CD4-positive, alpha-beta memory T cell (primary cell): ENCODE measurements around the gene TIMM44. TPM values are rescaled to one million over a fixed set of nuclear protein-coding genes. Genes with fewer than 3 reads are reported as not detected.
"Not testable (repeated sequence)": the region's sequence is repeated elsewhere in the genome, so short reads cannot be mapped to it uniquely, and the experiment has no call there.

Experiments
- CTCF ChIA-PET: fragments of 350-600 bp; sonication (Branson Sonifier 250); formaldehyde crosslinking; loops from one replicate; lab custom pipeline; 2021; ENCODE audit warnings: inconsistent platforms; ENCODE audit not compliant: partially characterized antibody; lab: Charles Lee
- POLR2A ChIA-PET: fragments of 350-600 bp; sonication (Branson Sonifier 250); formaldehyde crosslinking; loops from one replicate; lab custom pipeline; 2021; ENCODE audit not compliant: partially characterized antibody; lab: Charles Lee
- DNase-seq, 5 donors: peaks; one replicate each; pipeline versions ENCODE4 v3.0.0 to v3.0.0-alpha.2; 2020 to 2022; ENCODE audit warnings: mixed read lengths in 1 of 5
- H3K27ac ChIP-seq: one replicate; pipeline ENCODE4 v1.7.0; 2013; ENCODE audit warnings: low read depth, low read length
- H3K27me3 ChIP-seq: 2 replicates; pipeline ENCODE4 v1.7.0; 2013; ENCODE audit warnings: mild to moderate bottlenecking, low read length, moderate library complexity; ENCODE audit not compliant: insufficient read depth
- H3K36me3 ChIP-seq: 2 replicates; pipeline ENCODE4 v1.7.0; 2013; ENCODE audit warnings: mild to moderate bottlenecking, low read length, moderate library complexity; ENCODE audit not compliant: insufficient read depth
- H3K4me1 ChIP-seq: 2 replicates; pipeline ENCODE4 v1.7.0; 2013; ENCODE audit warnings: mild to moderate bottlenecking, low read length, moderate library complexity; ENCODE audit not compliant: insufficient read depth
- H3K4me3 ChIP-seq, 2 donors: one replicate each; pipeline ENCODE4 v1.7.0; 2013; ENCODE audit warnings: low read length in 2 of 2, mild to moderate bottlenecking in 1 of 2
- H3K9me3 ChIP-seq, 2 donors: one replicate each; pipeline ENCODE4 v1.7.0; 2013; ENCODE audit warnings: low read length in 2 of 2, control low read depth in 1 of 2; ENCODE audit not compliant: control insufficient read depth in 1 of 2
- H3K27ac Mint-ChIP-seq, 7 donors: one replicate each; pipeline ENCODE4 v1.8.0; 2020 to 2021; ENCODE audit warnings: mixed read lengths in 7 of 7, mild to moderate bottlenecking in 6 of 7, inconsistent platforms in 3 of 7, moderate library complexity in 3 of 7
- H3K27me3 Mint-ChIP-seq, 2 donors: one replicate each; pipeline ENCODE4 v1.8.0; 2020 to 2021; ENCODE audit warnings: mixed read lengths in 2 of 2
- H3K36me3 Mint-ChIP-seq, 2 donors: one replicate each; pipeline ENCODE4 v1.8.0; 2020 to 2021; ENCODE audit warnings: mixed read lengths in 2 of 2, inconsistent platforms in 1 of 2, mild to moderate bottlenecking in 1 of 2
- H3K4me1 Mint-ChIP-seq, 4 donors: one replicate each; pipeline ENCODE4 v1.8.0; 2020 to 2021; ENCODE audit warnings: mixed read lengths in 4 of 4, mild to moderate bottlenecking in 1 of 4
- H3K4me3 Mint-ChIP-seq, 8 donors: one replicate each; pipeline ENCODE4 v1.8.0; 2020 to 2021; ENCODE audit warnings: mixed read lengths in 8 of 8, mild to moderate bottlenecking in 7 of 8, moderate library complexity in 6 of 8, inconsistent platforms in 3 of 8
- H3K9me3 Mint-ChIP-seq, 8 donors: one replicate each; pipeline ENCODE4 v1.8.0; 2020 to 2021; ENCODE audit warnings: mixed read lengths in 8 of 8, mild to moderate bottlenecking in 5 of 8, inconsistent platforms in 3 of 8, moderate library complexity in 1 of 8
- intact Hi-C: fragments of 100-400 bp; cut with micrococcal nuclease; formaldehyde crosslinking; loops from one replicate; pipeline ENCODE4 v1.15.1; 2023
- polyA plus RNA-seq, 2 donors: library from polyadenylated mRNA; unstranded; fragments of 300-500 nt; fragmentation: Illumina TruSeq; gene quantifications; one replicate each; pipeline ENCODE4 v1.2.3, GENCODE V29; 2021
- total RNA-seq, 2 experiments: library from RNA; stranded (reverse); gene quantifications; one replicate each; pipeline ENCODE4 v1.2.3, GENCODE V29; 2021

The TIMM44 gene
- total and polyA plus RNA-seq, 4 experiments from 2014 or later, result 11.6 to 71.9 (median 43.5) TPM

DNA sequence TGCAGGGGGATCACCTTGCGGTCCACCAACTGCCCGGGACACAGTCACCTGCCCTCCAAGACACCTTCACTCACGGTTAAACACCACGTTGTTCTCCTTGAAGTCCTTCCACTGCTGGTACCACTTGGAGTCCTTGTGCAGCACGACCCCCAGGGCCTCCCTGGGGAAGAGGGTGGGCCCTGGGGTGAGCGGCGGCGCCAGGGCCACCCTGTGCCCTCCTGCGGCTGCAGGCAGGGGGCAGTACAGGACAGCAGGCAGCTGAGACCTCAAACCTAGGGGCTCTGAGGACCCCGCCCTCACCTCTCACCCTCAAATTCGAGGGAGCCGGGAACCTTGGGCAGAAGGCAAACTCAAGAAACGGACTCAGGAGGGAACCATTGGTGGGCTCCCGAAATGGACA, 10.1 kb downstream of the TIMM44 start:
- H3K4me1 ChIP-seq, result no peaks in the 10 kb centered on the region
- Mint-ChIP-seq H3K27ac (no peak overlapping the region), H3K4me1 (peaks cover 0 to 9% (median 5%) of the 10 kb centered on the region in 4 donors), H3K9me3 (no peaks in the 10 kb centered on the region), H3K27me3 (no peaks in the 10 kb centered on the region), H3K4me3 (no peak overlapping the region), H3K36me3 (peaks cover 4 to 36% of the 10 kb centered on the region in 2 donors)
- no peaks in the 10 kb centered on the region for H3K27me3 ChIP-seq
- no peak overlapping the region for H3K27ac ChIP-seq
- CTCF ChIA-PET, result no interaction called here
- H3K9me3 ChIP-seq, result no peaks in the 10 kb centered on the region
- no peak overlapping the region for H3K4me3 ChIP-seq
- peaks cover 45% of the 10 kb centered on the region for H3K36me3 ChIP-seq
- POLR2A ChIA-PET, result no interaction called here
- intact Hi-C loops, result no loop called here
- no peak for DNase-seq

DNA sequence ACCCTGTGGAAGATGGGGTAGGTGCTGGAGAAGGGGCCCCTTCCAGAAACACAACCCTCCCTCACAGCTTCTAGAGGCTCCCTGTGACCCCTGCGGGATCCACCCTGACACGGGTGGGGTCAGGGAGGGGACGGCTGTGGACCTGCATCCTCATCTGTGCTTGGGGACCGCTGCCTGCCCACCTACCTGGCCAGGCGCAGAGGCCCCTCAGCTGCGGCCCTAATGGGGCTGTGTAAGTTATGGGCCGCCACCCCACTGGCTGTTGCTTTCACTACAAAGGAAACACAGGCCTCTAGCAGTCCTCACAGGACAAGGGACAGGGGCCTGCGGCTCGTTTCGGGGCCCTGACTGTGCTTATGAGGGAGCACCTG, 10.6 kb downstream of the TIMM44 start:
- H3K4me3 Mint-ChIP-seq, result no peak overlapping the region
- DNase-seq, result no peak
- no peaks in the 10 kb centered on the region for H3K9me3 Mint-ChIP-seq
- intact Hi-C loops, result no loop called here
- no peaks in the 10 kb centered on the region for H3K9me3 ChIP-seq
- no peaks in the 10 kb centered on the region for H3K27me3 ChIP-seq
- POLR2A ChIA-PET, result no interaction called here
- H3K4me1 Mint-ChIP-seq, result peaks cover 0 to 14% (median 8%) of the 10 kb centered on the region in 4 donors
- no peak overlapping the region for H3K27ac ChIP-seq
- H3K4me3 ChIP-seq, result no peak overlapping the region
- H3K27ac Mint-ChIP-seq, result no peak overlapping the region
- H3K36me3 ChIP-seq, result peaks cover 45% of the 10 kb centered on the region
- no peaks in the 10 kb centered on the region for H3K27me3 Mint-ChIP-seq
- CTCF ChIA-PET, result no interaction called here
- H3K36me3 Mint-ChIP-seq, result peaks cover 3 to 36% of the 10 kb centered on the region in 2 donors
- H3K4me1 ChIP-seq, result no peaks in the 10 kb centered on the region

DNA sequence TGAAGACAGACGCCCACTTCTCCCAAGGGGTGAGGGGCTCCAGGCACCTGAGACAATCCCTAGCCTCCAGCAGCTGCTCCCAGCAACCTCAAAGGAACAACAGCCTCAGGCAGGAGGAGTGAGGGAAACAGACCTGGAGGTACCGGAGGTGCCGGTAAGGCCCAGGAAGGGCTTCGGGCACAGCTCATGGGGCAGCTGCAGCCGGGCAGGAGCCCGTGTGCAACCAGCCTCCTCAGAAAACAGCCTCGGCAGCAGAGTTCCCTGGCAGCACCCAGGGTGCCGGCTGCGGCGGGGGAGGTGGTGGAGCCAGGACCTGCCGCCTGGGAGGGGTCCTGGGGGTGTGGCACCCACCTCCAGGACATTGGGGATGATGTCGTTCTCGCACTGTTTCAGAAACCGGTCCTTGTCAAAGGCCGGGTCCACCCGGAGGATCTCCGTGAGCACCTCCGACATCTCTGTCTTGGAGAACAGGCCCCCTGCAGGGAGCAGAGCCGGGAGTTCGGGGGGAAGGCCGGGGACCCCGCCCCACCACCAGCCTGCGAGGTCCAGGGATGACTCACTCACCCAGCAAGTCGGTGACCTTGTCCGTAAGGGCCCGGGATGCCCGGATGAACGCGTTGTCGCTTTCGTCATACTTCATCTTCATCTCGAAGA, 11.1 kb downstream of the TIMM44 start:
- Histone ChIP-seq H3K9me3 (no peaks in the 10 kb centered on the region), H3K4me3 (no peak overlapping the region), H3K4me1 (no peaks in the 10 kb centered on the region), H3K27ac (no peak overlapping the region), H3K27me3 (no peaks in the 10 kb centered on the region), H3K36me3 (peaks cover 45% of the 10 kb centered on the region)
- Mint-ChIP-seq H3K27ac (no peak overlapping the region), H3K4me3 (no peak overlapping the region), H3K4me1 (peaks cover 0 to 14% (median 8%) of the 10 kb centered on the region in 4 donors), H3K36me3 (peaks cover 0 to 33% of the 10 kb centered on the region in 2 donors), H3K9me3 (no peaks in the 10 kb centered on the region), H3K27me3 (no peaks in the 10 kb centered on the region)
- ChIA-PET POLR2A (no interaction called here), CTCF (no interaction called here)
- DNase-seq, result no peak
- intact Hi-C loops, result no loop called here

DNA sequence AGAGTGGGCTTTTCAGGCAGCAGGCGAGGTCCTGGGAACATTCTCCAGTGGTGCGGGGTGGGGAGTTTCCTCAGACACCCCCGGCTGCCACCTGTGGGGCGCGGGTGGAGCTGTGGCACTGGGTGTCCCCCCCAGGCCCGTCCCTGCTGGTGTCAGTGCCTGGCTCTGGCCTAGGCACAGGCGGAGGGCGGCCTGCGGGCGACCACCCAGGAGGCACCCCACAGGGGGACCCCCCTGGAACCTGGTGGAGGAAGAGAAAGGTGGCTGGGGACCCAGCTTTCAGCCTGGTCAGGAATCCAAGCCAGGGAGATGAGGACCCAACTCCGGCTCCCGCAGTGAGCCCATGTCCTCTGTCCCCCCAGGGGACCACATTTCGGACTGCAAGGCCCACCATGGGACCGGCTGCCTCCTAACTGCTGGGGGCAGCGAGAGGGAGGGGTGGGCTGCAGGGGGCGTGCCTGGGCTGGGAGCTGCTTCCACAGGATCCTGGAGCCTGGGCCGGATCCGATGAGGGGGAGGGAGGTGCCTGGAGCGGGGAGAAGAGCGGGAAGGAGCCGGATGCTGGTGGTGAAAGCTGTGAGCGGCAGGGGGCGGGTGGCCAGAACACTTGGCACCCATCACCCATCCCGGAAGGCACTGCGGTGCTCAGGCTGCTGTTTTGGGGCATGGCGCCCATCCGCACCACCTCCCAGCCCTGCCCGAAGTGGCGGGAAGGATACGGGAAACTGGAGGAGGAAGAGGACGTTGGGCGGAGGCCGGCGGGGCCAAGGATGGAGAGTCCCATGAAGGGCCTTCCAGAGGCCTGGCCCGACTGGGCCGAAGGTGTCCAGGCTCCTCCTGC, 12.0 kb downstream of the TIMM44 start:
- intact Hi-C loops, result no loop called here
- no peaks in the 10 kb centered on the region for H3K27me3 Mint-ChIP-seq
- Histone ChIP-seq H3K9me3 (no peaks in the 10 kb centered on the region), H3K4me1 (peaks cover 3% of the 10 kb centered on the region), H3K27ac (no peak overlapping the region), H3K4me3 (no peak overlapping the region), H3K27me3 (no peaks in the 10 kb centered on the region), H3K36me3 (peaks cover 43% of the 10 kb centered on the region)
- POLR2A ChIA-PET, result interaction anchor here (1.0 to 1.2 kb wide), 2 partner anchors 11 to 12 kb away, joined by 3 to 6 read pairs; partner anchors contain the start of genes SNAPC2 and TIMM44
- no peak for DNase-seq
- H3K27ac Mint-ChIP-seq, result no peak overlapping the region
- H3K4me1 Mint-ChIP-seq, result peaks cover 0 to 17% (median 9%) of the 10 kb centered on the region in 4 donors
- no peak overlapping the region for H3K4me3 Mint-ChIP-seq
- no peaks in the 10 kb centered on the region for H3K9me3 Mint-ChIP-seq
- CTCF ChIA-PET, result interaction anchor here (1.6 to 2.8 kb wide), 2 partner anchors 11 to 78 kb away, joined by 5 to 12 read pairs; partner anchors contain the start of gene SNAPC2
- H3K36me3 Mint-ChIP-seq, result peaks cover 0 to 32% of the 10 kb centered on the region in 2 donors

DNA sequence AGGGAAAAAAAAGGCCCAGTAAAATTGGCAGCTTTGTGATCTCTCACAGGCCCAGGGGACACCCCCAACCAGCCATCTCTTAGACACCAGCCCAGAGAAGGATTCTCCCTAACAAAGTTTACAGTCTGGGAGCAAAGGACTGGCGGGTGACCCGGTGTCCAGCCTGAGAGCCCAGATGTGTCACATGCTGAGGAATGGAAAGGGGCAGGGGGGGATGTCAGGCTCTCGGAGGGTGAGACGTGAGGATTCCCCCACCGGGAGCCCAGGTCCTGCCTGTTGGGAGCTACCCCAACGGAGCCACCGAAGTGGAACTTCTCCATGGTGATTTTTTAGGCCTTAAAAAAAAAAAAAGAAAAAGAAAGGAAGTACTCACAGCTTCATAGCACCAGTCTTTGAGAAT, 12.7 kb downstream of the TIMM44 start:
- Mint-ChIP-seq H3K9me3 (no peaks in the 10 kb centered on the region), H3K27ac (no peak overlapping the region), H3K4me3 (no peak overlapping the region), H3K27me3 (no peaks in the 10 kb centered on the region), H3K4me1 (peaks cover 0 to 20% (median 10%) of the 10 kb centered on the region in 4 donors), H3K36me3 (peaks cover 0 to 31% of the 10 kb centered on the region in 2 donors)
- H3K4me3 ChIP-seq, result no peak overlapping the region
- intact Hi-C loops, result no loop called here
- H3K27ac ChIP-seq, result no peak overlapping the region
- ChIA-PET CTCF (interaction anchor here (1.6 to 2.8 kb wide), 2 partner anchors 10 to 78 kb away, joined by 5 to 12 read pairs; partner anchors contain the start of gene SNAPC2), POLR2A (interaction anchor here (1.0 to 1.2 kb wide), 2 partner anchors 10 to 13 kb away, joined by 3 to 6 read pairs; partner anchors contain the start of genes SNAPC2 and TIMM44)
- H3K27me3 ChIP-seq, result no peaks in the 10 kb centered on the region
- peaks cover 38% of the 10 kb centered on the region for H3K36me3 ChIP-seq
- H3K9me3 ChIP-seq, result no peaks in the 10 kb centered on the region
- DNase-seq, result no peak
- peaks cover 6% of the 10 kb centered on the region for H3K4me1 ChIP-seq

DNA sequence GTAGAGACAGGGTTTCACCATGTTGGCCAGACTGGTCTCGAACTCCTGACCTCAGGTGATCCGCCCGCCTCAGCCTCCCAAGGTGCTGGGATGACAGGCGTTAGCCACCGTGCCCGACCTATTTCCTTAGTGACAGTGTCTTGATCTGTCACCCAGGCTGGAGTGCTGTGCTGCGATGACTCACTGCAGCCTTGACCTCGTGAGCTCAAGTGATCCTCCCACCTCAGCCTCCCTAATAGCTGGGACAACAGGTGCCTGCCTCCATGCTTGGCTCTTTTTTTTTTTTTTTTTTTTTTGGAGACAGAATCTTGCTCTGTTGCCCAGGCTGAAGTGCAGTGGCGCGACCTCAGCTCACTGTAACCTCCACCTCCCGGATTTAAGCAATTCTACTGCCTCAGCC, 13.4 kb downstream of the TIMM44 start:
- DNase-seq, H3K27me3 ChIP-seq, H3K9me3 ChIP-seq, H3K4me3 Mint-ChIP-seq, H3K9me3 Mint-ChIP-seq, H3K4me1 ChIP-seq, H3K27me3 Mint-ChIP-seq, H3K4me3 ChIP-seq, intact Hi-C loops: not testable (repeated sequence)
- Histone ChIP-seq H3K27ac (peak overlapping the region; percentile 21), H3K36me3 (peaks cover 33% of the 10 kb centered on the region)
- Mint-ChIP-seq H3K27ac (peak overlapping the region in 3 of 7 donors; percentile 36 to 81 (median 79)), H3K36me3 (peaks cover 0 to 29% of the 10 kb centered on the region in 2 donors), H3K4me1 (peaks cover 1 to 20% (median 11%) of the 10 kb centered on the region in 4 donors)
- ChIA-PET POLR2A (interaction anchor here (1.0 to 1.6 kb wide), 2 partner anchors 9 kb away, joined by 3 to 15 read pairs; partner anchors contain the start of gene SNAPC2), CTCF (interaction anchor here (1.6 to 2.8 kb wide), 3 partner anchors 10 to 77 kb away, joined by 5 to 12 read pairs (median 10); partner anchors contain the start of genes SNAPC2 and TIMM44)
